ENCODE results near the gene NSUN3. TPM values are rescaled to one million over a fixed set of nuclear protein-coding genes. Genes with fewer than 3 reads are reported as not detected.

Gene NSUN3
- total and polyA plus RNA-seq, 7 donors = 7.3 to 16.0 (median 9.0) TPM

GRCh38 chr3:94158512-94158911 lies 95.7 kb downstream of the NSUN3 start:
- no peaks in the 10 kb centered on the region for H3K4me1 ChIP-seq
- WGBS, 2 donors = 96 to 97% methylated on average over 4 of the region's 4 CpGs
- H3K36me3 ChIP-seq = no peaks in the 10 kb centered on the region
- no peaks in the 10 kb centered on the region for H3K9me3 ChIP-seq
- H3K27me3 ChIP-seq = no peaks in the 10 kb centered on the region
- TF ChIP-seq EP300 (IDR thresholded peaks at IDR 0.05) (no peak), POLR2A (IDR thresholded peaks at IDR 0.05) (no peak), POLR2AphosphoS5 (IDR thresholded peaks at IDR 0.05) (no peak)
- TF ChIP-seq, protein P1, sequence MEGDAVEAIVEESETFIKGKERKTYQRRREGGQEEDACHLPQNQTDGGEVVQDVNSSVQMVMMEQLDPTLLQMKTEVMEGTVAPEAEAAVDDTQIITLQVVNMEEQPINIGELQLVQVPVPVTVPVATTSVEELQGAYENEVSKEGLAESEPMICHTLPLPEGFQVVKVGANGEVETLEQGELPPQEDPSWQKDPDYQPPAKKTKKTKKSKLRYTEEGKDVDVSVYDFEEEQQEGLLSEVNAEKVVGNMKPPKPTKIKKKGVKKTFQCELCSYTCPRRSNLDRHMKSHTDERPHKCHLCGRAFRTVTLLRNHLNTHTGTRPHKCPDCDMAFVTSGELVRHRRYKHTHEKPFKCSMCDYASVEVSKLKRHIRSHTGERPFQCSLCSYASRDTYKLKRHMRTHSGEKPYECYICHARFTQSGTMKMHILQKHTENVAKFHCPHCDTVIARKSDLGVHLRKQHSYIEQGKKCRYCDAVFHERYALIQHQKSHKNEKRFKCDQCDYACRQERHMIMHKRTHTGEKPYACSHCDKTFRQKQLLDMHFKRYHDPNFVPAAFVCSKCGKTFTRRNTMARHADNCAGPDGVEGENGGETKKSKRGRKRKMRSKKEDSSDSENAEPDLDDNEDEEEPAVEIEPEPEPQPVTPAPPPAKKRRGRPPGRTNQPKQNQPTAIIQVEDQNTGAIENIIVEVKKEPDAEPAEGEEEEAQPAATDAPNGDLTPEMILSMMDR (IDR thresholded peaks at IDR 0.05) = no peak
- no peak overlapping the region for H3K27ac ChIP-seq
- no peak overlapping the region for H3K4me3 ChIP-seq
- intact Hi-C loops (cut with DNase I) = no loop called here
- no peak for DNase-seq

GRCh38 chr3:94159062-94159828 lies 96.4 kb downstream of the NSUN3 start:
- intact Hi-C loops (cut with DNase I) = no loop called here
- 26 to 65% methylated on average over 9 of the region's 9 CpGs for WGBS, 2 donors
- H3K27ac ChIP-seq = no peak overlapping the region
- H3K4me1 ChIP-seq = no peaks in the 10 kb centered on the region
- no peak for DNase-seq
- H3K36me3 ChIP-seq = no peaks in the 10 kb centered on the region
- TF ChIP-seq EP300 (IDR thresholded peaks at IDR 0.05) = no peak
- TF ChIP-seq POLR2A (IDR thresholded peaks at IDR 0.05) = no peak
- TF ChIP-seq, protein P1 (IDR thresholded peaks at IDR 0.05) = no peak
- TF ChIP-seq POLR2AphosphoS5 (IDR thresholded peaks at IDR 0.05) = no peak
- no peaks in the 10 kb centered on the region for H3K9me3 ChIP-seq
- no peaks in the 10 kb centered on the region for H3K27me3 ChIP-seq
- H3K4me3 ChIP-seq = no peak overlapping the region

- WGBS, 2 donors = 71 to 82% methylated on average over 3 of the region's 3 CpGs
- Histone ChIP-seq H3K9me3 (no peaks in the 10 kb centered on the region), H3K27ac (no peak overlapping the region), H3K4me1 (no peaks in the 10 kb centered on the region), H3K36me3 (no peaks in the 10 kb centered on the region), H3K4me3 (no peak overlapping the region), H3K27me3 (no peaks in the 10 kb centered on the region)
- no peak for DNase-seq
- intact Hi-C loops (cut with DNase I) = no loop called here
- TF ChIP-seq POLR2AphosphoS5 (IDR thresholded peaks at IDR 0.05) = no peak
- no peak for TF ChIP-seq POLR2A (IDR thresholded peaks at IDR 0.05)
Observed at GRCh38 chr3:94162700-94163099, 99.8 kb downstream of the NSUN3 start.

DNA sequence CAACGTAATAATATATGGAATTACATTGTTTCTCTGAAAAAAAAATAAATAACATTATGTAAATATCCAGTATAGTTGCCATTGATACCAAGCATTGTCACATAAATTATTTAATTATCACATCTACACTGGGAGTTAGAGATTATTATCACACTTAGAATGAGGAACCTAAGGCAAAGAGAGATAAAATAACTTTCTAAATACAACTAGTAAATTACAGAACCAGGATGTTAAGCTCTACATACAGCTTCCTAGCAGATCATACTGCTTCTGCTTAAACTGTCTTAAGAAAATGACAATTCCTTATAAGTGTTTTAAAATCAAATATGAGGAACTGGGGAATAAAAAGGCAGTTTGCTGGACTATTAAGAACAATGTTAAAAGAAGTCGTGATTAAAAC lies 104.5 kb downstream of the NSUN3 start:
- Histone ChIP-seq H3K4me3 (no peak overlapping the region), H3K27ac (no peak overlapping the region), H3K27me3 (no peaks in the 10 kb centered on the region), H3K4me1 (no peaks in the 10 kb centered on the region), H3K36me3 (no peaks in the 10 kb centered on the region), H3K9me3 (no peaks in the 10 kb centered on the region)
- intact Hi-C loops (cut with DNase I) = no loop called here
- TF ChIP-seq EP300 (IDR thresholded peaks at IDR 0.05) (no peak), POLR2A (IDR thresholded peaks at IDR 0.05) (no peak), POLR2AphosphoS5 (IDR thresholded peaks at IDR 0.05) (no peak)
- TF ChIP-seq, protein P1 (IDR thresholded peaks at IDR 0.05) = no peak
- no peak for DNase-seq
- WGBS, 2 donors = 61 to 69% methylated on average over 2 of the region's 2 CpGs

GRCh38 chr3:94167796-94168195 lies 104.9 kb downstream of the NSUN3 start:
- WGBS, 2 donors = 73 to 81% methylated on average over 6 of the region's 6 CpGs
- no peak for TF ChIP-seq POLR2A (IDR thresholded peaks at IDR 0.05)
- TF ChIP-seq EP300 (IDR thresholded peaks at IDR 0.05) = no peak
- no peak for TF ChIP-seq POLR2AphosphoS5 (IDR thresholded peaks at IDR 0.05)
- TF ChIP-seq, protein P1 (IDR thresholded peaks at IDR 0.05) = no peak
- no peaks in the 10 kb centered on the region for H3K27me3 ChIP-seq
- no peak overlapping the region for H3K27ac ChIP-seq
- no peaks in the 10 kb centered on the region for H3K36me3 ChIP-seq
- no peak for DNase-seq
- no peak overlapping the region for H3K4me3 ChIP-seq
- intact Hi-C loops (cut with DNase I) = no loop called here
- H3K9me3 ChIP-seq = no peaks in the 10 kb centered on the region
- no peaks in the 10 kb centered on the region for H3K4me1 ChIP-seq
